HepG2 (cell line): Measurements from ENCODE around the gene NAA35.

Experiments used
- DNMT3B ChIP-seq: conservative IDR thresholded peaks from 2 replicates; pipeline ENCODE4 v1.6.1; 2016; ENCODE audit warnings: missing biosample characterization, control low read depth
- EZH2 ChIP-seq: conservative IDR thresholded peaks from 2 replicates; pipeline ENCODE4 v1.6.1; 2012; ENCODE audit warnings: mild to moderate bottlenecking, low read depth, low read length, moderate library complexity
- GATA4 ChIP-seq: sonication (generic); IDR thresholded peaks from 2 replicates; pipeline ENCODE4 v1.6.1; 2016; ENCODE audit warnings: antibody characterized with exemption, low read depth, borderline replicate concordance
- KDM5A ChIP-seq: fragments of 200-600 bp; sonication (generic); IDR thresholded peaks from 2 replicates; pipeline ENCODE4 v1.7.0; 2018; ENCODE audit warnings: antibody characterized with exemption, mild to moderate bottlenecking, low read length, borderline replicate concordance
- TGIF2 ChIP-seq: IDR thresholded peaks from 2 replicates; pipeline ENCODE4 v1.6.1; 2016; ENCODE audit warnings: control low read depth, missing compliant biosample characterization

GRCh38 chr9:86043999-86044398 lies 103.1 kb downstream of the NAA35 start:
- TF ChIP-seq EZH2 (no peak), GATA4 (no peak), KDM5A (no peak), TGIF2 (no peak), DNMT3B (CRISPR knock-in tag) (no peak)
